ENCODE results near the gene WDR72.
"Not testable (repeated sequence)": the region's sequence is repeated elsewhere in the genome, so short reads cannot be mapped to it uniquely, and the experiment has no call there.

WDR72 gene

DNA sequence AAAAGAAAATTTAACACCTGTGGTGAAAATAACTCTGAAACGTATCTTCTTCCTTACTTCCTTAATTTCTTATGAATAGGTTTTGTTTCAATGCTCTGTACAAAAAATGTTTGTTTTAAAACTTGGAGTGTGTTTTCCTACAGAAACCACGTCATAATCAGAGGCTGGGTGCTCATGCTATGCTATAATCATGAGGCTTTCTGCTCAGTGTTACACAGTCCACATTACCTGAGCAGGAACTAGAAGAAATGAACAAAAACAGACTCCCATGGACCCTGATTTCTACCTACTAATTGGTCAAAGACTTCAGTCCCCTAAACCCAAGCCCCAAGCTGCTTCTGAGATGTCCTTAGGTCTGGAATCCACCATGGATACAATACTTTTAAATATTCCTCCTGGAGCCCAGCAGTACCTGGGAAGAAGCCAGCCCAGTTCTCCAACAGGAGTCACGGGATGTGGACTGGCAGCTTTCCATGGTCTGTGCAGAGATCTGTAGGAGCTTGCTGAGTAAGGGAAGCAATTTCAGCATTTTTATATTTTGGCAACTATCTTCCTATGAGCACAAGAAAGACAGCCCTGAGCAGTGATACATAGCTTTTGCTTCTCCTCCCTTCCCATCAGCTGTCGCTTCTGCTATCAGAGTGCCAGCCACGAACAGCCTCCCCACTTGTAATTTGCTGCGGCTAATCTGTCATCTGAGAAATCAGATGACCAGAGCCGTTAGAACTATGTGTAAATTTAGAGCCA, 65.6 kb downstream of the WDR72 start:
- Histone ChIP-seq H3K4me1 (ENCODE audit: control insufficient read depth, insufficient read depth, low read length) (no peaks in the 10 kb centered on the region), H3K9ac (ENCODE audit: low read length) (no peak overlapping the region), H3K27me3 (ENCODE audit: control insufficient read depth, insufficient read depth, low read length) (no peaks in the 10 kb centered on the region), H3K36me3 (ENCODE audit: control insufficient read depth, insufficient read depth, low read length) (no peaks in the 10 kb centered on the region), H3K9me3 (ENCODE audit: control insufficient read depth, low read length) (no peaks in the 10 kb centered on the region), H3K4me3 (ENCODE audit: low read length) (no peak overlapping the region)

DNA sequence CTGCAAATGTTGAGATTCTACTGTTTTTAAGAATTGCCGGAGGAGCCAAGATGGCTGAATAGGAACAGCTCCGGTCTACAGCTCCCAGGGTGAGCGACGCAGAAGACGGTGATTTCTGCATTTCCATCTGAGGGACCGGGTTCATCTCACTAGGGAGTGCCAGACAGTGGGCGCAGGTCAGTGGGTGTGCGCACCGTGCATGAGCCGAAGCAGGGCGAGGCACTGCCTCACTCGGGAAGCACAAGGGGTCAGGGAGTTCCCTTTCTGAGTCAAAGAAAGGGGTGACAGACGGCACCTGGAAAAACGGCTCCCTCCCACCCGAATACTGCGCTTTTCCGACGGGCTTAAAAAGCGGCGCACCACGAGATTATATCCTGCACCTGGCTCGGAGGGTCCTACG, 75.3 kb downstream of the WDR72 start:
- not testable (repeated sequence) for H3K4me3 ChIP-seq (ENCODE audit: low read length); H3K27me3 ChIP-seq (ENCODE audit: control insufficient read depth, insufficient read depth, low read length); H3K9me3 ChIP-seq (ENCODE audit: control insufficient read depth, low read length); H3K9ac ChIP-seq (ENCODE audit: low read length); H3K36me3 ChIP-seq (ENCODE audit: control insufficient read depth, insufficient read depth, low read length); H3K4me1 ChIP-seq (ENCODE audit: control insufficient read depth, insufficient read depth, low read length)

DNA sequence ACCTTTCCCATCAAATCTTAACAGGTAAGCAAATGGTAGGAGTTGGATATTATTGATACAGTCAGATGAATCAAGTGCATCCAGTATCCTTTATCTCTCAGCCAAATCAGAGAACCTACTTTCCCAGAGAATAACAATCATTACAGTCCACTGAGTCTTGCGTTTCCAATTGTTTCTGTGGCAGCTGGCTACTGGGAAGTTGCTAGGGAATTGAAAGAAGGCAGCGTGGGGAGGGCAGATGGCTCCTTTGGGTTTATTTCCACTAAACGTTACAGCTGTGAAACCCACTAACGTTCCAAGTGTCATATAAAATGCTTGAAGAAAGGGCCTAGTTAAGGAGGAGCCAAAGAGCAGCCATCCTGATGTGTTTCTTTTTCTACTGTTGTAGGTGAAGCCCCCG, 78.4 kb downstream of the WDR72 start:
- Histone ChIP-seq H3K27me3 (ENCODE audit: control insufficient read depth, insufficient read depth, low read length) (no peaks in the 10 kb centered on the region), H3K36me3 (ENCODE audit: control insufficient read depth, insufficient read depth, low read length) (no peaks in the 10 kb centered on the region), H3K4me3 (ENCODE audit: low read length) (no peak overlapping the region), H3K9ac (ENCODE audit: low read length) (no peak overlapping the region), H3K4me1 (ENCODE audit: control insufficient read depth, insufficient read depth, low read length) (no peaks in the 10 kb centered on the region), H3K9me3 (ENCODE audit: control insufficient read depth, low read length) (no peaks in the 10 kb centered on the region)

DNA sequence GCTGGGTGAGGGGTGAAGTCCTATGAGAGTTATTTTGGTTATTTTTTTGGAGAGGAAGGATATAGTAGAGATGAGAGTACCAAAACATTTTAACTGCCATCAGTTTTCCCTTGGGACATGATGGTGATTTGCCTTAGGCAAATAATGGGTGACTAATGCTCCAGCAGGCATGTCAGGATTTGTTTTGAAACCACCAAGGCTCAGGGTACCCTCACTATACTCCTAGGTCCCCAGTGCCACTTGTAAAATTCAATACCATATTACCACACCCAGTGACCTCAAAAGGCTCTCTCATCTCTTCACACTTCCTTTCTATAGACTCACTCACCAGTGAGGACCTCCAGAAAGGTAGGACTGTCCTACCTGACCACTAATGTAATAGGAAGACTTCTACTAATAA, 83.6 kb downstream of the WDR72 start:
- Histone ChIP-seq H3K4me3 (ENCODE audit: low read length) (no peak overlapping the region), H3K9ac (ENCODE audit: low read length) (no peak overlapping the region), H3K27me3 (ENCODE audit: control insufficient read depth, insufficient read depth, low read length) (no peaks in the 10 kb centered on the region), H3K36me3 (ENCODE audit: control insufficient read depth, insufficient read depth, low read length) (no peaks in the 10 kb centered on the region), H3K9me3 (ENCODE audit: control insufficient read depth, low read length) (no peaks in the 10 kb centered on the region), H3K4me1 (ENCODE audit: control insufficient read depth, insufficient read depth, low read length) (no peaks in the 10 kb centered on the region)

DNA sequence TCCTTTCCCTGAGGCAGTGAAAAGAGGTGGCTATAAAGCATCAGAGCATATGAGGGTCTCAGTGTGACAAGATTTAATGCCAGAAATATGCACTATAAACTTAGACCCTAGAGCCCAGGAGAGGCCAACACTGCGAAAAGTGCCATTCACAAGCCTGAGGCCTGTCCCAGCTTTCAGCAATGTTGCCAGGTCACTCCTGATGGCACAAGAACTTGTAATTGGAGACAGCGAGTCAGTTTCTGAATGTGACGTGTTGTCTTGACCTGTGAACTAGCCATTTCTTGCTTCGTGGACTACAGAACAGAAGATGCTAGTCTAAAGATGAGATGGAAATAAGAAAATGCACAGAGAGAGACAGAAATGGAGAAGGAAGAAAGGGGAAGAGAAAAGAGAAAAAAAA, 87.9 kb downstream of the WDR72 start:
- H3K27me3 ChIP-seq (ENCODE audit: control insufficient read depth, insufficient read depth, low read length): no peaks in the 10 kb centered on the region
- H3K36me3 ChIP-seq (ENCODE audit: control insufficient read depth, insufficient read depth, low read length): no peaks in the 10 kb centered on the region
- no peak overlapping the region for H3K9ac ChIP-seq (ENCODE audit: low read length)
- H3K9me3 ChIP-seq (ENCODE audit: control insufficient read depth, low read length): no peaks in the 10 kb centered on the region
- H3K4me3 ChIP-seq (ENCODE audit: low read length): no peak overlapping the region
- H3K4me1 ChIP-seq (ENCODE audit: control insufficient read depth, insufficient read depth, low read length): no peaks in the 10 kb centered on the region

DNA sequence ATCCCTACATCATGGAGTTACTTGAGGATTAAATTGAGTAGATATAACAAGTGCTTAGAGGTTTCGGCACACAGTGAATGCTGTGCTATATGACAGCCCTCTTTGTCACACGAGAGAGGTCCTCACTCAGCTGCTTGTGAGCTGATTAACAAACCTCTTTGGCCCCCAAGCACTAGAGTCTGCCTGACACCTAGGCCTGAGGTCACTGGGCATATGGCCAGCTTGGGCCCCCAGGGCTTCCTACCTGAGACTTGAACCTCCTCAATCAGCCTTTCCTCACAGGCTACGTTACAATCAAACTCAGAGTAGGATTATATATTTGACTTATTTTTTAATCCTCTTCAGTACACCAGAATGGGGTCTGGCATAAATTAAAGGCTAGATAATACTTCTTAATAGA, 88.8 kb downstream of the WDR72 start:
- Histone ChIP-seq H3K9me3 (ENCODE audit: control insufficient read depth, low read length) (no peaks in the 10 kb centered on the region), H3K27me3 (ENCODE audit: control insufficient read depth, insufficient read depth, low read length) (no peaks in the 10 kb centered on the region), H3K9ac (ENCODE audit: low read length) (no peak overlapping the region), H3K4me3 (ENCODE audit: low read length) (no peak overlapping the region), H3K36me3 (ENCODE audit: control insufficient read depth, insufficient read depth, low read length) (no peaks in the 10 kb centered on the region), H3K4me1 (ENCODE audit: control insufficient read depth, insufficient read depth, low read length) (no peaks in the 10 kb centered on the region)

DNA sequence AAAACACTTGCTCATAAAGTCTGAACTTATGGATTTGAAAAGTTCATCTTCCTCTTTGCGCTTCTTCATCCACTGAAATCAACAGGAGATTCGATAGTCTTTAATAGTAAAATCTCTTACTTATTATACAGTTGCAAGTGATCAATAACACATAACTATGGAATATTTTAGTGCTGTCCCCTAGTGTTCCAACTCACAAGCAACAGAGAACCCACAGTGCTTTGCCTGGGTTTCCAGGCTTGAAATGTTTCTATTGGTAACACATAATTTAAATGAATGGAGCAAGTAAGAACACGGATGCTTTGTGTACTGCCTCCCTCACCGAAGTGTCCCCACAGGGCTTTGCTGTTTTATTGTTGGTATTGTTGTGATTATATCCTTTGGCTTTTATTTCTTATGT, 93.5 kb downstream of the WDR72 start:
- no peak overlapping the region for H3K9ac ChIP-seq (ENCODE audit: low read length)
- no peaks in the 10 kb centered on the region for H3K27me3 ChIP-seq (ENCODE audit: control insufficient read depth, insufficient read depth, low read length)
- no peaks in the 10 kb centered on the region for H3K4me1 ChIP-seq (ENCODE audit: control insufficient read depth, insufficient read depth, low read length)
- no peaks in the 10 kb centered on the region for H3K9me3 ChIP-seq (ENCODE audit: control insufficient read depth, low read length)
- H3K4me3 ChIP-seq (ENCODE audit: low read length): no peak overlapping the region
- no peaks in the 10 kb centered on the region for H3K36me3 ChIP-seq (ENCODE audit: control insufficient read depth, insufficient read depth, low read length)

DNA sequence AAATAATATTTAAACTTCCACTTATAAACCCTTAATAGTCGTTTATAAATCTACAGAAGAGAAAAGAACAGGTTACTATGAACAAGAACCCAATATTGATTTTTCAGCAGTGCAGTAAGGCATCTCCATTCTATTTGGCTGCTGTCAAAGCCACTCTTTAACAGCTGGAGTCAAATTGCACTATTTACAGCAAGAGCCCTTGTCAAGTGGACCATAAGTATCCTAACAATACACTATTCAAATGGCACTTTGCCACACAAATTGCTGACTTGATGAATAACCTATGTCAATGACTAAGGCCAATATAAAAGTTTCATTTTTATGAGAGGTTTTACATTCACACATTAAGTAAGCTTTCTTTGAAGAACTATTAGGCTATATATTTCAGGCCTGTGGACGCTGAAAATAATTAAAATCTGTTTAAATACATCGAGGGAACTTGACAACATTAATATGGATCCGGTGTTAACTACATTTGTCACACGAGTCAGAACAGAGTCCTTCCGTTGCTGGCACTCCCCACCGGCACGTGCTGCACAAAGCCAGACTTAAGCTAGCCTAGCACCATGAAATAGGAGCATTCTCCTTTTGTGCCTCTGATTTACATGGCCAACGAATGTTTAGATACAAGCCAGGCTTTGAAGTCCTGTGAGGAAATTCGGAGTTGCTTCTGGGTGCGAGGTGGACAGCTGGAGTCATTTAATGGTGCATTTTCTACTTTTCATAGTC, 100.5 kb downstream of the WDR72 start:
- Histone ChIP-seq H3K27me3 (ENCODE audit: control insufficient read depth, insufficient read depth, low read length) (no peaks in the 10 kb centered on the region), H3K36me3 (ENCODE audit: control insufficient read depth, insufficient read depth, low read length) (no peaks in the 10 kb centered on the region), H3K4me1 (ENCODE audit: control insufficient read depth, insufficient read depth, low read length) (no peaks in the 10 kb centered on the region), H3K9me3 (ENCODE audit: control insufficient read depth, low read length) (no peaks in the 10 kb centered on the region), H3K4me3 (ENCODE audit: low read length) (no peak overlapping the region), H3K9ac (ENCODE audit: low read length) (no peak overlapping the region)

DNA sequence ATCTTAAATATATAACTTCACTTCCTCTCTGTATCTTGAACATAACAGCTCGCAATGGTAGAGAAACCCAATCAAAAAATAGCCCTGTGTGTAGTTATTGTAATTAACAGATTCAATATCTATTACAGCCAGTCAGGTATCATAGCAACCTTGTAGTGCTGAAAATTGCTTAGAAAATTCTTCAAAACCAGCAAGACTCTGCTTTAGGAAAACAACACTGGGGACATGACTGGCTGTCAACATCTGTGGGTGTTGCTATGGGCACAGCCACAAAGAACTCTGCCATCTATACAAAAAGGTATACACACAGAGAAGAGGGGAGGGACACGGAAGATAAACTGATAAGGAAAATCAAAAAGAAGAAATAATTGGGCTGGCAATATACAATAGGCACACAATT, 101.2 kb downstream of the WDR72 start:
- Histone ChIP-seq H3K4me3 (ENCODE audit: low read length) (no peak overlapping the region), H3K4me1 (ENCODE audit: control insufficient read depth, insufficient read depth, low read length) (no peaks in the 10 kb centered on the region), H3K9ac (ENCODE audit: low read length) (no peak overlapping the region), H3K27me3 (ENCODE audit: control insufficient read depth, insufficient read depth, low read length) (no peaks in the 10 kb centered on the region), H3K36me3 (ENCODE audit: control insufficient read depth, insufficient read depth, low read length) (no peaks in the 10 kb centered on the region), H3K9me3 (ENCODE audit: control insufficient read depth, low read length) (no peaks in the 10 kb centered on the region)

DNA sequence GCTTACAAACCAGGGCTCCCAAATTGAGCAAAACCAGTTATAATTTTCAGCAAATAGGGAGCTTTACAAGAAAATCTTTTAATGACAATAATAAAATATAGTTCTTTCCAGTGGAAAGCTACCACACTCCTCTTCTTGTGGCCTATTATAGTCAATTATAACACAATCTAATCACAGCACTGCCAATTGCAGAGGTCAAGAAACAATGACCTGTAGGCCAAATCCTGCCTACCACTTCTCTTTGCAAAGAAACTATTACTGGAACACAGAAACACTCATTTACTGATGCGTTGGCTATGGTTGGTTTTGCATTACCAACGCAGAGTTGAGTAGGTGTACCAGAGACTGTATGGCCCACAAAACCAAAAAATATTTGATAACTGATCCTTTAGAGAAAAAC, 110.5 kb downstream of the WDR72 start:
- Histone ChIP-seq H3K4me1 (ENCODE audit: control insufficient read depth, insufficient read depth, low read length) (no peaks in the 10 kb centered on the region), H3K9me3 (ENCODE audit: control insufficient read depth, low read length) (no peaks in the 10 kb centered on the region), H3K36me3 (ENCODE audit: control insufficient read depth, insufficient read depth, low read length) (no peaks in the 10 kb centered on the region), H3K4me3 (ENCODE audit: low read length) (no peak overlapping the region), H3K27me3 (ENCODE audit: control insufficient read depth, insufficient read depth, low read length) (no peaks in the 10 kb centered on the region), H3K9ac (ENCODE audit: low read length) (no peak overlapping the region)

DNA sequence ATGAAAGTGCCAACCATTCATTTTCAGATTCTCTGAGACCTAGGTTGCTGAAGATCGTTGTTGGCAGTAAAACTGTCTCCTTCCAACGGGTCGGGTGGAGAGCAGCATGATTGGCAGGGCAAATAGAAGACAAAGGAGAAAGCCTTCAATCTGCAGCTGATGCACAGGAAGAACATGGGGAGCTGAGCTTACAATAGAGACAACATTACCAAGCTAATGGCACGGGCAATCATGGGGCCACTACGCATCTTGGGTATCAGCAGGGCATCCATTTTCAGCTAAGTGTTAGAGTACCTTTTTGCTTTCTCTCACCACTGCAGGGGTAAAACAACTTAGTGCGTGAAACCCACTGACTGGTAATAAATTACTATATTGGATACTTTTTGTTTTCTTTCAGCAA, 114.8 kb downstream of the WDR72 start:
- no peaks in the 10 kb centered on the region for H3K4me1 ChIP-seq (ENCODE audit: control insufficient read depth, insufficient read depth, low read length)
- no peaks in the 10 kb centered on the region for H3K36me3 ChIP-seq (ENCODE audit: control insufficient read depth, insufficient read depth, low read length)
- H3K27me3 ChIP-seq (ENCODE audit: control insufficient read depth, insufficient read depth, low read length): no peaks in the 10 kb centered on the region
- no peak overlapping the region for H3K9ac ChIP-seq (ENCODE audit: low read length)
- H3K4me3 ChIP-seq (ENCODE audit: low read length): no peak overlapping the region
- H3K9me3 ChIP-seq (ENCODE audit: control insufficient read depth, low read length): no peaks in the 10 kb centered on the region

DNA sequence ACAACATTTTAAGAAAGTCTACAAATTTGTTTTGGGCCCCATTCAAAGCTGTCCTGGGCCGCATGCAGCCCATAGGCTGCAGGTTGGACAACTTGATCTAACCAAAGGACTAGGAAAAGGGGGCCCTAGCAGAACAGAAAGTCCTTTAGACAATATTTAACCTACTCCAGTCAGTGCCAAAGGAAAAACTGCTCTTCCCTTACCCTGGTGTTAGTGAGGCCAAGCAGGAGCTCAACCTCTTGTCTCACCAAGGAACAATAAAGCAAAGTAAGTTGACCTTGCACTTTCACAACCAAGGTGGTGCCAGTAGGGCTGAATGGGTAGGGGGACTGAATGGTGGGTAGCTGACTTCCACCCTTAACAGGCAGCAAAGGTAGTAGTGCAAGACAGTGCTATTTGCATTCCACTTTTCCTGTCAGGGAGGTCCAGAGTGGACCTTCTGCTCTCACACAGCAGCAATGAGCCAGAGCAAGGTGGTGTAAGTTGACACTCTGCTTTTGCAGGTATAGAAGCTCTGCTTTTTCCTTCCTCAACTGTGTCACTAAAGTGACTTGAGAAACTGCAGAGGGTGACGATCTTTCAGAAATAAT, 124.9 kb downstream of the WDR72 start:
- H3K27me3 ChIP-seq (ENCODE audit: control insufficient read depth, insufficient read depth, low read length): no peaks in the 10 kb centered on the region
- H3K4me3 ChIP-seq (ENCODE audit: low read length): no peak overlapping the region
- H3K9me3 ChIP-seq (ENCODE audit: control insufficient read depth, low read length): peaks cover 5% of the 10 kb centered on the region

More for the DNA sequence above, 124.9 kb downstream of the WDR72 start:
- Histone ChIP-seq H3K4me1 (ENCODE audit: control insufficient read depth, insufficient read depth, low read length) (no peaks in the 10 kb centered on the region), H3K9ac (ENCODE audit: low read length) (no peak overlapping the region), H3K36me3 (ENCODE audit: control insufficient read depth, insufficient read depth, low read length) (no peaks in the 10 kb centered on the region)

All from mucosa of stomach (tissue), 1 donor.